ENCODE data around the gene FXYD5. TPM values are rescaled to one million over a fixed set of nuclear protein-coding genes. Genes with fewer than 3 reads are reported as not detected.

Gene FXYD5
- polyA plus RNA-seq, 1 donor from 2014 or later: not detected

DNA sequence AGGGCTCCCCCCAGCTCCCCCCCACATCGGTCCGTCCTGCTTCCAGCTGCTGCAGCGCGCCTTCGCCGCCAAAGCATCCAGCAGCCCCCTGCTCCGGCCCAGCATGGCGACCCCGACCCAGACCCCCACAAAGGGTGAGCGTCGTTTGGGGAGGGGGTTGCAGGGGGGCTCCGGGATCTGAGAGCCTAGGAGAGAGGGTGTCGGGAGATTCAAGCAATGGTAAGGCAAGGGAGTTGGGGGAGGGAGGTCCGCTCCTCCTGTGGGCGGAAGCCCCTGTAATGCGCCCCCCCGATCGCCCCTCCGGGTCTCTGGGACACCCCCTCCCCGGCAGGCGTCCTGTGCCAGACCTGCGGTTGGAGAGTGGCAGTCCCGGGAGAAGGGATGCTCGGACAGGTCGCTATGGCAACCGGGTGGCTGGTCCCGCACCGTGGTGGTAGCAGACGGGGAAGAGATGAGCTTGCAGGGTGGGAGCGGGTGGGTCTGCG lies 11.3 kb upstream of the FXYD5 start, which contains the start of gene FXYD7:
TSS of gene FXYD7 (plus strand) at position 25 of the 485 bp plus-strand sequence. CDS start at position 104, 79 bp downstream.
- Histone ChIP-seq H3F3A (ENCODE audit: insufficient read depth, low read length, poor library complexity, severe bottlenecking) (peaks cover 6% of the 10 kb centered on the region), H3K4me2 (ENCODE audit: low read length) (peak within 1 kb of the TSS; percentile 82), H3K79me2 (replicated peaks; ENCODE audit: insufficient read depth, low read length) (no peaks in the 10 kb centered on the region), H3K9me2 (ENCODE audit: insufficient read depth, low read length) (no peaks in the 10 kb centered on the region), H3K27ac (ENCODE audit: low read length) (peak within 1 kb of the TSS; percentile 68), H3K9ac (ENCODE audit: low read length) (peak within 1 kb of the TSS; percentile 81), H2AFZ (ENCODE audit: low read depth, low read length) (peak within 1 kb of the TSS; percentile 67), H4K20me1 (ENCODE audit: insufficient read depth) (no peaks in the 10 kb centered on the region), H3K27me3 (ENCODE audit: insufficient read depth, low read depth, low read length) (peaks cover 18% of the 10 kb centered on the region), H3K4me3 (ENCODE audit: low read length) (peak within 1 kb of the TSS; percentile 93), H3K9me3 (ENCODE audit: low read length) (no peaks in the 10 kb centered on the region), H3K36me3 (ENCODE audit: insufficient read depth, low read length) (no peaks in the 10 kb centered on the region)
- TF ChIP-seq, protein P1, sequence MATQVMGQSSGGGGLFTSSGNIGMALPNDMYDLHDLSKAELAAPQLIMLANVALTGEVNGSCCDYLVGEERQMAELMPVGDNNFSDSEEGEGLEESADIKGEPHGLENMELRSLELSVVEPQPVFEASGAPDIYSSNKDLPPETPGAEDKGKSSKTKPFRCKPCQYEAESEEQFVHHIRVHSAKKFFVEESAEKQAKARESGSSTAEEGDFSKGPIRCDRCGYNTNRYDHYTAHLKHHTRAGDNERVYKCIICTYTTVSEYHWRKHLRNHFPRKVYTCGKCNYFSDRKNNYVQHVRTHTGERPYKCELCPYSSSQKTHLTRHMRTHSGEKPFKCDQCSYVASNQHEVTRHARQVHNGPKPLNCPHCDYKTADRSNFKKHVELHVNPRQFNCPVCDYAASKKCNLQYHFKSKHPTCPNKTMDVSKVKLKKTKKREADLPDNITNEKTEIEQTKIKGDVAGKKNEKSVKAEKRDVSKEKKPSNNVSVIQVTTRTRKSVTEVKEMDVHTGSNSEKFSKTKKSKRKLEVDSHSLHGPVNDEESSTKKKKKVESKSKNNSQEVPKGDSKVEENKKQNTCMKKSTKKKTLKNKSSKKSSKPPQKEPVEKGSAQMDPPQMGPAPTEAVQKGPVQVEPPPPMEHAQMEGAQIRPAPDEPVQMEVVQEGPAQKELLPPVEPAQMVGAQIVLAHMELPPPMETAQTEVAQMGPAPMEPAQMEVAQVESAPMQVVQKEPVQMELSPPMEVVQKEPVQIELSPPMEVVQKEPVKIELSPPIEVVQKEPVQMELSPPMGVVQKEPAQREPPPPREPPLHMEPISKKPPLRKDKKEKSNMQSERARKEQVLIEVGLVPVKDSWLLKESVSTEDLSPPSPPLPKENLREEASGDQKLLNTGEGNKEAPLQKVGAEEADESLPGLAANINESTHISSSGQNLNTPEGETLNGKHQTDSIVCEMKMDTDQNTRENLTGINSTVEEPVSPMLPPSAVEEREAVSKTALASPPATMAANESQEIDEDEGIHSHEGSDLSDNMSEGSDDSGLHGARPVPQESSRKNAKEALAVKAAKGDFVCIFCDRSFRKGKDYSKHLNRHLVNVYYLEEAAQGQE (IDR thresholded peaks at IDR 0.05; ENCODE audit: borderline replicate concordance): peak; percentile 28
- TF ChIP-seq EZH2 (IDR thresholded peaks at IDR 0.05; ENCODE audit: borderline replicate concordance, insufficient read depth, low read length, poor library complexity, severe bottlenecking) (no peak), SMC3 (conservative IDR thresholded peaks at IDR 0.05; ENCODE audit: poor library complexity) (no peak), RAD21 (conservative IDR thresholded peaks at IDR 0.05) (no peak), EP300 (conservative IDR thresholded peaks at IDR 0.05; ENCODE audit: poor library complexity, severe bottlenecking) (no peak), TAF1 (IDR thresholded peaks at IDR 0.05; ENCODE audit: low read depth) (peak; percentile 43), POLR2AphosphoS5 (IDR thresholded peaks at IDR 0.05) (peak; percentile 5), MXI1 (conservative IDR thresholded peaks at IDR 0.05; ENCODE audit: poor library complexity, severe bottlenecking) (peak; percentile 21)
- TF ChIP-seq, protein P2, sequence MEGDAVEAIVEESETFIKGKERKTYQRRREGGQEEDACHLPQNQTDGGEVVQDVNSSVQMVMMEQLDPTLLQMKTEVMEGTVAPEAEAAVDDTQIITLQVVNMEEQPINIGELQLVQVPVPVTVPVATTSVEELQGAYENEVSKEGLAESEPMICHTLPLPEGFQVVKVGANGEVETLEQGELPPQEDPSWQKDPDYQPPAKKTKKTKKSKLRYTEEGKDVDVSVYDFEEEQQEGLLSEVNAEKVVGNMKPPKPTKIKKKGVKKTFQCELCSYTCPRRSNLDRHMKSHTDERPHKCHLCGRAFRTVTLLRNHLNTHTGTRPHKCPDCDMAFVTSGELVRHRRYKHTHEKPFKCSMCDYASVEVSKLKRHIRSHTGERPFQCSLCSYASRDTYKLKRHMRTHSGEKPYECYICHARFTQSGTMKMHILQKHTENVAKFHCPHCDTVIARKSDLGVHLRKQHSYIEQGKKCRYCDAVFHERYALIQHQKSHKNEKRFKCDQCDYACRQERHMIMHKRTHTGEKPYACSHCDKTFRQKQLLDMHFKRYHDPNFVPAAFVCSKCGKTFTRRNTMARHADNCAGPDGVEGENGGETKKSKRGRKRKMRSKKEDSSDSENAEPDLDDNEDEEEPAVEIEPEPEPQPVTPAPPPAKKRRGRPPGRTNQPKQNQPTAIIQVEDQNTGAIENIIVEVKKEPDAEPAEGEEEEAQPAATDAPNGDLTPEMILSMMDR (IDR thresholded peaks at IDR 0.05; ENCODE audit: poor library complexity, severe bottlenecking): no peak

DNA sequence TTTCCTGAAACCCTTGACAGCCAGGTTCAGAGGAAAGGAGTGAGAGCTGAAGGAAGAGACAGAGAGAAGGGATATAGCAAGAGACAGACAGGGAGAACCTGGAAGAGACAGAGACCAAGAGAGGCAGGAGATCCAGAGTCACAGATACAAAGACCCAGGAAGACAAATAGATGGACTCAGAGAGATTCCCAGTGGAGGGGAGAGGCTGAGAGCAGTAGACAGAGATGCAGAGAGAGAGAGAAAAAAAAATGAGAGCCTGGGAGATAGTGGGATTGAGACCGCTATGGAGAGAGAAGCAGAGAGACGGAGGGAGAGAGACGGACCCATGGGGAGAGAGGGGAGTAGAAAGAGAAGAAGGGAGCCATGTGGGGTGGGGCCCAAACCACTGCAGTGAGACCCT lies 10.7 kb upstream of the FXYD5 start:
- Histone ChIP-seq H3K4me2 (ENCODE audit: low read length) (peak overlapping the region; percentile 82), H4K20me1 (ENCODE audit: insufficient read depth) (no peaks in the 10 kb centered on the region), H3K27ac (ENCODE audit: low read length) (peak overlapping the region; percentile 68), H3K79me2 (replicated peaks; ENCODE audit: insufficient read depth, low read length) (no peaks in the 10 kb centered on the region), H3K27me3 (ENCODE audit: insufficient read depth, low read depth, low read length) (peaks cover 18% of the 10 kb centered on the region), H2AFZ (ENCODE audit: low read depth, low read length) (peak overlapping the region; percentile 67), H3K9me3 (ENCODE audit: low read length) (no peaks in the 10 kb centered on the region), H3K4me3 (ENCODE audit: low read length) (peak overlapping the region; percentile 93), H3K9me2 (ENCODE audit: insufficient read depth, low read length) (no peaks in the 10 kb centered on the region), H3K36me3 (ENCODE audit: insufficient read depth, low read length) (no peaks in the 10 kb centered on the region), H3K9ac (ENCODE audit: low read length) (peak overlapping the region; percentile 81), H3F3A (ENCODE audit: insufficient read depth, low read length, poor library complexity, severe bottlenecking) (peaks cover 6% of the 10 kb centered on the region)
- TF ChIP-seq SMC3 (conservative IDR thresholded peaks at IDR 0.05; ENCODE audit: poor library complexity) (no peak), TAF1 (IDR thresholded peaks at IDR 0.05; ENCODE audit: low read depth) (no peak), RAD21 (conservative IDR thresholded peaks at IDR 0.05) (no peak), EP300 (conservative IDR thresholded peaks at IDR 0.05; ENCODE audit: poor library complexity, severe bottlenecking) (no peak), POLR2AphosphoS5 (IDR thresholded peaks at IDR 0.05) (no peak), EZH2 (IDR thresholded peaks at IDR 0.05; ENCODE audit: borderline replicate concordance, insufficient read depth, low read length, poor library complexity, severe bottlenecking) (no peak), MXI1 (conservative IDR thresholded peaks at IDR 0.05; ENCODE audit: poor library complexity, severe bottlenecking) (no peak)
- TF ChIP-seq, protein P2 (IDR thresholded peaks at IDR 0.05; ENCODE audit: poor library complexity, severe bottlenecking): no peak
- TF ChIP-seq, protein P1 (IDR thresholded peaks at IDR 0.05; ENCODE audit: borderline replicate concordance): no peak
